ENCODE results near the gene CAMK1. TPM values are rescaled to one million over a fixed set of nuclear protein-coding genes. Genes with fewer than 3 reads are reported as not detected.
A peak's percentile ranks its signal among the peaks of the same experiment; 100 is the strongest.

Gene CAMK1
- total and polyA plus RNA-seq, 4 donors: 13.8 to 20.1 (median 16.7) TPM

GRCh38 chr3:9749296-9749644, 20.5 kb downstream of the CAMK1 start:
- 12% methylated on average over 19 of the region's 19 CpGs for WGBS
- no peak for TF ChIP-seq EGR1 (IDR thresholded peaks at IDR 0.05; ENCODE audit: low read depth in 2 of 2)
- TF ChIP-seq TAF1 (conservative IDR thresholded peaks at IDR 0.05): no peak
- TF ChIP-seq FOXA1 (IDR thresholded peaks at IDR 0.05): no peak
- TF ChIP-seq RXRA (IDR thresholded peaks at IDR 0.05): no peak
- TF ChIP-seq SP1 (IDR thresholded peaks at IDR 0.05): no peak
- no peak for TF ChIP-seq FOXA2 (IDR thresholded peaks at IDR 0.05)
- no peak for TF ChIP-seq RAD21 (IDR thresholded peaks at IDR 0.05)
- no peak for TF ChIP-seq NR2F2 (IDR thresholded peaks at IDR 0.05)
- no peak for TF ChIP-seq YY1 (IDR thresholded peaks at IDR 0.05)
- TF ChIP-seq HNF4G (IDR thresholded peaks at IDR 0.05): no peak
- TF ChIP-seq JUND (IDR thresholded peaks at IDR 0.05): no peak
- no peak for TF ChIP-seq CTCF (IDR thresholded peaks at IDR 0.05; ENCODE audit: low read depth, low read length, missing input control)
- TF ChIP-seq ZBTB33 (IDR thresholded peaks at IDR 0.05): no peak
- TF ChIP-seq ATF3 (IDR thresholded peaks at IDR 0.05): no peak

GRCh38 chr3:9748031-9748430, 21.7 kb downstream of the CAMK1 start:
- no peaks in the 10 kb centered on the region for H3K9me3 ChIP-seq (ENCODE audit: control insufficient read depth in 4 of 4, low read length in 3 of 4)
- H3K27ac ChIP-seq (ENCODE audit: low read depth in 1 of 2, low read length in 2 of 2): no peak overlapping the region
- H3K4me3 ChIP-seq (ENCODE audit: low read depth in 1 of 3, low read length in 3 of 3): no peak overlapping the region
- no peaks in the 10 kb centered on the region for H3K27me3 ChIP-seq (ENCODE audit: control insufficient read depth in 4 of 4, insufficient read depth in 4 of 4, low read length in 3 of 4)
- DNase-seq (ENCODE audit: low spot score): no peak
- no peak overlapping the region for H3K9ac ChIP-seq (ENCODE audit: low read depth in 1 of 2, low read length in 2 of 2)
- TF ChIP-seq TAF1 (conservative IDR thresholded peaks at IDR 0.05): no peak
- TF ChIP-seq CTCF (IDR thresholded peaks at IDR 0.05; ENCODE audit: low read depth, low read length, missing input control): no peak
- no peak for TF ChIP-seq GABPA (IDR thresholded peaks at IDR 0.05 in 1 of 2, conservative IDR thresholded peaks at IDR 0.05 in 1 of 2)
- no peak for TF ChIP-seq FOXA2 (IDR thresholded peaks at IDR 0.05)
- TF ChIP-seq ATF3 (IDR thresholded peaks at IDR 0.05): no peak
- TF ChIP-seq JUND (IDR thresholded peaks at IDR 0.05): no peak
- TF ChIP-seq MAX (IDR thresholded peaks at IDR 0.05): no peak
- no peak for TF ChIP-seq SP1 (IDR thresholded peaks at IDR 0.05)
- no peak for TF ChIP-seq NR2F2 (IDR thresholded peaks at IDR 0.05)
- no peak for TF ChIP-seq EGR1 (IDR thresholded peaks at IDR 0.05; ENCODE audit: low read depth in 2 of 2)
- no peak for TF ChIP-seq REST (IDR thresholded peaks at IDR 0.05)
- no peak for TF ChIP-seq YY1 (IDR thresholded peaks at IDR 0.05)
- TF ChIP-seq ZBTB33 (IDR thresholded peaks at IDR 0.05): no peak
- TF ChIP-seq RAD21 (IDR thresholded peaks at IDR 0.05): no peak
- TF ChIP-seq HNF4G (IDR thresholded peaks at IDR 0.05): no peak
- H3K4me1 ChIP-seq (ENCODE audit: control insufficient read depth in 4 of 4, insufficient read depth in 4 of 4, low read length in 3 of 4): peaks cover 5 to 27% (median 22%) of the 10 kb centered on the region in 4 donors
- WGBS: 88% methylated on average over 2 of the region's 2 CpGs
- peaks cover 20 to 56% (median 43%) of the 10 kb centered on the region in 4 donors for H3K36me3 ChIP-seq (ENCODE audit: control insufficient read depth in 4 of 4, insufficient read depth in 3 of 4, low read depth in 1 of 4, low read length in 3 of 4)

More at GRCh38 chr3:9749296-9749644, 20.5 kb downstream of the CAMK1 start:
- peak overlapping the region; percentile 61 to 85 (median 75) for H3K4me3 ChIP-seq (ENCODE audit: low read depth in 1 of 3, low read length in 3 of 3)
- DNase-seq (ENCODE audit: low spot score): no peak
- H3K36me3 ChIP-seq (ENCODE audit: control insufficient read depth in 4 of 4, insufficient read depth in 3 of 4, low read depth in 1 of 4, low read length in 3 of 4): peaks cover 16 to 46% (median 34%) of the 10 kb centered on the region in 4 donors
- no peaks in the 10 kb centered on the region for H3K27me3 ChIP-seq (ENCODE audit: control insufficient read depth in 4 of 4, insufficient read depth in 4 of 4, low read length in 3 of 4)
- peak overlapping the region; percentile 27 to 42 for H3K9ac ChIP-seq (ENCODE audit: low read depth in 1 of 2, low read length in 2 of 2)
- peaks cover 5 to 27% (median 22%) of the 10 kb centered on the region in 4 donors for H3K4me1 ChIP-seq (ENCODE audit: control insufficient read depth in 4 of 4, insufficient read depth in 4 of 4, low read length in 3 of 4)
- no peaks in the 10 kb centered on the region for H3K9me3 ChIP-seq (ENCODE audit: control insufficient read depth in 4 of 4, low read length in 3 of 4)
- H3K27ac ChIP-seq (ENCODE audit: low read depth in 1 of 2, low read length in 2 of 2): peak overlapping the region; percentile 64 to 88

Measured in liver (tissue), 9 donors.